IPS-15b (cell line): ENCODE measurements around the gene PSG5.
"Not testable (repeated sequence)": the region's sequence is repeated elsewhere in the genome, so short reads cannot be mapped to it uniquely, and the experiment has no call there.

Experiments
- H3K27me3 ChIP-seq: one replicate; pipeline ENCODE4 v1.6.1; 2013; ENCODE audit warnings: low read length; ENCODE audit not compliant: control insufficient read depth, insufficient read depth
- H3K36me3 ChIP-seq: one replicate; pipeline ENCODE4 v1.6.1; 2013; ENCODE audit warnings: low read length; ENCODE audit not compliant: control insufficient read depth, insufficient read depth
- H3K4me1 ChIP-seq: one replicate; pipeline ENCODE4 v1.6.1; 2013; ENCODE audit warnings: mild to moderate bottlenecking, low read length; ENCODE audit not compliant: control insufficient read depth, insufficient read depth
- H3K4me3 ChIP-seq: one replicate; pipeline ENCODE4 v1.5.1; 2013; ENCODE audit warnings: low read depth, low read length
- H3K9ac ChIP-seq: one replicate; pipeline ENCODE4 v1.6.1; 2013; ENCODE audit warnings: low read depth, mild to moderate bottlenecking, low read length
- H3K9me3 ChIP-seq: one replicate; pipeline ENCODE4 v1.6.1; 2013; ENCODE audit warnings: mild to moderate bottlenecking, low read length; ENCODE audit not compliant: control insufficient read depth, insufficient read depth

PSG5 gene

GRCh38 chr19:43205471-43206105 is 19.3 kb upstream of the PSG5 start, which contains the start of gene PSG4:
TSS of gene PSG4 (minus strand) at chr19:43205638. CDS start at chr19:43205536, 102 bp downstream.
- not testable (repeated sequence) for H3K36me3 ChIP-seq, H3K27me3 ChIP-seq, H3K9me3 ChIP-seq, H3K4me1 ChIP-seq, H3K4me3 ChIP-seq, H3K9ac ChIP-seq

- H3K27me3 ChIP-seq, H3K4me1 ChIP-seq, H3K4me3 ChIP-seq, H3K9me3 ChIP-seq, H3K9ac ChIP-seq, H3K36me3 ChIP-seq: not testable (repeated sequence)
Measured at GRCh38 chr19:43203611-43204010, 17.3 kb upstream of the PSG5 start.

- not testable (repeated sequence) for H3K4me3 ChIP-seq, H3K9me3 ChIP-seq, H3K36me3 ChIP-seq, H3K27me3 ChIP-seq, H3K4me1 ChIP-seq, H3K9ac ChIP-seq
Measured at GRCh38 chr19:43201891-43202290, 15.6 kb upstream of the PSG5 start.

GRCh38 chr19:43201337-43201801 is 15.0 kb upstream of the PSG5 start:
- not testable (repeated sequence) for H3K4me1 ChIP-seq, H3K27me3 ChIP-seq, H3K36me3 ChIP-seq, H3K9ac ChIP-seq, H3K9me3 ChIP-seq, H3K4me3 ChIP-seq

GRCh38 chr19:43198686-43199419 is 12.5 kb upstream of the PSG5 start:
- H3K27me3 ChIP-seq, H3K9me3 ChIP-seq, H3K9ac ChIP-seq, H3K4me3 ChIP-seq, H3K4me1 ChIP-seq, H3K36me3 ChIP-seq: not testable (repeated sequence)

- H3K4me1 ChIP-seq, H3K36me3 ChIP-seq, H3K4me3 ChIP-seq, H3K27me3 ChIP-seq, H3K9me3 ChIP-seq, H3K9ac ChIP-seq: not testable (repeated sequence)
Measured at GRCh38 chr19:43197666-43198397, 11.5 kb upstream of the PSG5 start.

GRCh38 chr19:43194397-43194796 is 8.1 kb upstream of the PSG5 start:
- not testable (repeated sequence) for H3K27me3 ChIP-seq

GRCh38 chr19:43192381-43193155 is 6.2 kb upstream of the PSG5 start:
- not testable (repeated sequence) for H3K27me3 ChIP-seq, H3K9me3 ChIP-seq, H3K36me3 ChIP-seq, H3K9ac ChIP-seq, H3K4me3 ChIP-seq, H3K4me1 ChIP-seq

More at GRCh38 chr19:43194397-43194796, 8.1 kb upstream of the PSG5 start:
- not testable (repeated sequence) for H3K4me1 ChIP-seq, H3K36me3 ChIP-seq, H3K9ac ChIP-seq, H3K4me3 ChIP-seq, H3K9me3 ChIP-seq

GRCh38 chr19:43188092-43188491 is 1.8 kb upstream of the PSG5 start:
- H3K9me3 ChIP-seq, H3K27me3 ChIP-seq, H3K4me1 ChIP-seq, H3K36me3 ChIP-seq, H3K9ac ChIP-seq, H3K4me3 ChIP-seq: not testable (repeated sequence)

GRCh38 chr19:43181869-43182771 is 4.2 kb downstream of the PSG5 start:
- H3K4me3 ChIP-seq, H3K4me1 ChIP-seq, H3K9me3 ChIP-seq, H3K36me3 ChIP-seq, H3K27me3 ChIP-seq, H3K9ac ChIP-seq: not testable (repeated sequence)

- not testable (repeated sequence) for H3K27me3 ChIP-seq, H3K4me3 ChIP-seq, H3K9ac ChIP-seq, H3K4me1 ChIP-seq, H3K36me3 ChIP-seq, H3K9me3 ChIP-seq
Measured at GRCh38 chr19:43179569-43180147, 6.7 kb downstream of the PSG5 start.
